Heart left ventricle (tissue), 16 donors: Measurements from ENCODE around the gene COL23A1. TPM values are rescaled to one million over a fixed set of nuclear protein-coding genes. Genes with fewer than 3 reads are reported as not detected.

Experiments used
- ATAC-seq, 4 donors: fragments of 200-7000 bp; cut with Tn5 transposase; one replicate each; pipeline ENCODE4 v1.9.1; 2020 to 2022; ENCODE audit warnings: moderate library complexity in 4 of 4, mild to moderate bottlenecking in 3 of 4, moderate number of reproducible peaks in 1 of 4
- DNase-seq, 5 donors: peaks; one replicate each; pipeline ENCODE4 v3.0.0-alpha.2; 2020
- H3K27ac ChIP-seq, 12 donors: fragments of 200-600 bp; sonication (generic) in 4 of 12; one replicate each; pipeline versions ENCODE4 v1.5.0 to v1.8.0; 2016 to 2022; ENCODE audit warnings: mild to moderate bottlenecking in 2 of 12
- H3K27me3 ChIP-seq, 9 donors: fragments of 200-600 bp; sonication (generic) in 2 of 9; one replicate each; pipeline versions ENCODE4 v1.5.1 to v1.8.0; 2016 to 2022; ENCODE audit warnings: mild to moderate bottlenecking in 3 of 9
- H3K36me3 ChIP-seq, 9 donors: fragments of 200-600 bp; sonication (generic) in 2 of 9; one replicate each; pipeline versions ENCODE4 v1.5.0 to v1.8.0; 2018 to 2022; ENCODE audit warnings: mild to moderate bottlenecking in 2 of 9
- H3K4me1 ChIP-seq, 12 donors: fragments of 200-600 bp; sonication (generic) in 4 of 12; one replicate each; pipeline versions ENCODE4 v1.5.0 to v1.8.0; 2016 to 2022; ENCODE audit warnings: mild to moderate bottlenecking in 3 of 12
- H3K4me3 ChIP-seq, 12 donors: fragments of 200-600 bp; sonication (generic) in 4 of 12; one replicate each; pipeline versions ENCODE4 v1.5.0 to v1.8.0; 2017 to 2022; ENCODE audit warnings: mild to moderate bottlenecking in 9 of 12, moderate library complexity in 4 of 12
- H3K9me3 ChIP-seq, 12 donors: fragments of 200-600 bp; sonication (generic) in 4 of 12; one replicate each; pipeline versions ENCODE4 v1.5.0 to v1.8.0; 2016 to 2022; ENCODE audit warnings: mild to moderate bottlenecking in 1 of 12
- POLR2A ChIP-seq, 2 donors: fragments of 450-650 bp; IDR thresholded peaks; one replicate each; pipeline ENCODE4 v1.6.1; 2017; ENCODE audit warnings: antibody characterized with exemption in 2 of 2, mild to moderate bottlenecking in 2 of 2, moderate library complexity in 2 of 2
- WGBS, 4 donors: extraction: QIAGEN DNeasy Blood & Tissue Kit in 2 of 4; methylation state at CpG; one replicate each; pipeline versions ENCODE4 v1.1.5 to v1.1.7; 2013 to 2018; 5-methylcytosine and 5-hydroxymethylcytosine counted together
- intact Hi-C, 10 donors: fragments of 100-400 bp; cut with DNase I; formaldehyde crosslinking; loops; one replicate each; pipeline versions ENCODE4 v1.11.1 to v1.14.2; 2022
- polyA plus RNA-seq, 2 donors: library from polyadenylated mRNA; stranded (reverse); fragments of 200-250 nt; gene quantifications; one replicate each; pipeline ENCODE4 v1.2.3, GENCODE V29; 2013
- total RNA-seq, 9 donors: library from RNA; depleted of rRNA in 2 of 9; stranded (reverse); fragments of >200 nt in 2 of 9; fragmentation: NEBNext Ultra II Directional in 3 of 9; extraction: Animal tissue kit (Norgen Biotek cat#: 25700) in 3 of 9; gene quantifications; one replicate each; pipeline versions ENCODE4 v1.1.0 to v1.2.4, GENCODE V29; 2016 to 2023
- TF ChIP-seq, protein P1 (sequence below), 12 donors: fragments of 200-600 bp; sonication (generic) in 4 of 12; IDR thresholded peaks; one replicate each; pipeline versions ENCODE4 v1.5.0 to v1.8.0; 2018 to 2022; ENCODE audit warnings: antibody characterized with exemption in 12 of 12, mild to moderate bottlenecking in 5 of 12
- donor health status: ischemic (EF 13 %, LVEDD 7.1; RV severe dilation, severe dysfunction).
- donor health status: healthy with polysubstance abuse.
- donor health status: DM: no; HTN: yes; CAD: no.
- donor health status: DM: no; HTN: no; CAD: no.
- donor health status: ischemic (EF 25% LVEDD 6.9; RV normal size, moderate dysfunction).
- donor health status: ischemic (EF 25% LVEDD 5.7; RV mildly dilated, moderate dysfunction).
- donor health status: healthy.
- donor health status: DM: yes; HTN: yes; CAD: no.
- donor health status: ischemic (EF 35%, LVEDD 5.7; RV mildly dilated, moderate dysfunction).
- donor health status: nonischemic (EF 11% LVEDD 7.7; RV severe dilation, severe dysfunction).
- donor health status: DM: yes; HTN: yes; CAD: no.
- donor health status: PGD.
- donor health status: ischemic (EF 29% LVEDD 5.4; RV normal size, mild dysfunction).
- donor health status: nonischemic (EF 23%, LVEDD 6.1; RV moderate dilation, normal function).

Gene COL23A1
- total and polyA plus RNA-seq, 11 donors: 6.0 to 33.0 (median 18.8) TPM

DNA sequence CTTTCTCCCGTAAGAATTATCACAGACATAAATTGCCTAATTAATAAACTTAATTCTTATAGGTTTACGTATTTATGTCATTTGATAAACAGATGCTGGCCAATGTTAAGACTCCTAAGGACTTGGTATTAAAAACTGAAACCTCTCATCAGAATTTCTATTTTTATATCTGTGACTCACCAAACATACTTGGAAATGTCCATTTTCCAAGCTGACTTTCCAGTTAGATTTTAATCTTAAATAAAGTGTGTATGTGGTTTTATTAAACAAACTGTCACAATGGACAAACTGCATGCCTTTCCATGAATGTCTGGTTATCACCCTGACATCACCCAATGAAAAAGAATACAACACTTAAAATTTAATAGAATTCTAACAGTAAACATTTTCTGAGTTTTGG, 12.6 kb upstream of the COL23A1 start:
- Histone ChIP-seq H3K36me3 (peaks cover 0 to 93% (median 75%) of the 10 kb centered on the region in 9 donors), H3K27ac (peak overlapping the region in 2 of 12 donors; percentile 23 to 38), H3K4me1 (peaks cover 0 to 16% (median 0%) of the 10 kb centered on the region in 12 donors), H3K27me3 (no peaks in the 10 kb centered on the region), H3K4me3 (no peak overlapping the region), H3K9me3 (no peaks in the 10 kb centered on the region)
- intact Hi-C loops: no loop called here
- DNase-seq: no peak
- 59 to 75% (median 64%) methylated on average over 2 of the region's 2 CpGs for WGBS, 4 donors
- TF ChIP-seq POLR2A (IDR thresholded peaks at IDR 0.05): no peak
- TF ChIP-seq, protein P1, sequence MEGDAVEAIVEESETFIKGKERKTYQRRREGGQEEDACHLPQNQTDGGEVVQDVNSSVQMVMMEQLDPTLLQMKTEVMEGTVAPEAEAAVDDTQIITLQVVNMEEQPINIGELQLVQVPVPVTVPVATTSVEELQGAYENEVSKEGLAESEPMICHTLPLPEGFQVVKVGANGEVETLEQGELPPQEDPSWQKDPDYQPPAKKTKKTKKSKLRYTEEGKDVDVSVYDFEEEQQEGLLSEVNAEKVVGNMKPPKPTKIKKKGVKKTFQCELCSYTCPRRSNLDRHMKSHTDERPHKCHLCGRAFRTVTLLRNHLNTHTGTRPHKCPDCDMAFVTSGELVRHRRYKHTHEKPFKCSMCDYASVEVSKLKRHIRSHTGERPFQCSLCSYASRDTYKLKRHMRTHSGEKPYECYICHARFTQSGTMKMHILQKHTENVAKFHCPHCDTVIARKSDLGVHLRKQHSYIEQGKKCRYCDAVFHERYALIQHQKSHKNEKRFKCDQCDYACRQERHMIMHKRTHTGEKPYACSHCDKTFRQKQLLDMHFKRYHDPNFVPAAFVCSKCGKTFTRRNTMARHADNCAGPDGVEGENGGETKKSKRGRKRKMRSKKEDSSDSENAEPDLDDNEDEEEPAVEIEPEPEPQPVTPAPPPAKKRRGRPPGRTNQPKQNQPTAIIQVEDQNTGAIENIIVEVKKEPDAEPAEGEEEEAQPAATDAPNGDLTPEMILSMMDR (IDR thresholded peaks at IDR 0.05): no peak
- peak in 1 of 4 donors; percentile 36 for ATAC-seq

DNA sequence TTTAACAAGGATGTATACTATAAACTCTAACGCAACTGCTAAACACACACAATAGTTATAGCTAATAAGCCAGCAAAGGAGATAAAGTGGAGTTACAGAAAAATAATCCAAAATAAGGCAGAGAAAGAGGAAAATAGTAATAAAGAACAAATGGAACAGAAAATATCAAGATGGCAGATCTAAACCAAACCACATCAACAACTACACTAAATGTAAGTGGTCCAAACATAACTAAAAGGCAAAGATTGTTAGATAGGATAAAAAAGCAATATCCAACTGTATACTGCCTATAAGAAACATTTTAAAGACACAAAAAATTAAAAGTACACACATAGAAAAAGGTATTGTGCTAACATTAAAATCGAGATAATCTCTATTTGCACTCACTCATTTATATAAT, 5.6 kb upstream of the COL23A1 start:
- Histone ChIP-seq H3K4me3 (no peak overlapping the region), H3K4me1 (peaks cover 0 to 10% (median 5%) of the 10 kb centered on the region in 12 donors), H3K9me3 (peaks cover 0 to 26% (median 15%) of the 10 kb centered on the region in 12 donors), H3K27me3 (no peaks in the 10 kb centered on the region), H3K36me3 (peaks cover 0 to 40% (median 17%) of the 10 kb centered on the region in 9 donors), H3K27ac (no peak overlapping the region)
- TF ChIP-seq, protein P1 (IDR thresholded peaks at IDR 0.05): no peak
- TF ChIP-seq POLR2A (IDR thresholded peaks at IDR 0.05): no peak
- no peak for ATAC-seq
- no peak for DNase-seq
- intact Hi-C loops: no loop called here
- WGBS, 4 donors: 48 to 97% (median 96%) methylated on average over 2 of the region's 2 CpGs

DNA sequence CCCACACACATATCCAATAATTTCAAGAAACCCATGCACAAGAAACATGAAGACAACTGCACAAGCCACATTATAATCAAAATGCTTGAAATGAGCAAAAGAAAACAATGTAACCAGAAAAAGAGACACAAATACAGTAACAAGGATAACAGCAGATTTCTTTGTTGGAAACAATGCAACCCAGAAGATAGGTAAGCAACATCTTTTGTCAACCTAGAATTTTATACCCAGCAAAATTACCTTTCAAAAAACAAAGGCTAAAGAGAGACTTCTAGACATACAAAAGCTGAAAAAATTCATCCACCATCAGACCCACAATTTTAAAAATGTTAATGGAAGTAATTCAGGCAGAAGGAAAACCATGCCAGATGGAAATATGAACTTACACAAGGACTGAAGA, 5.0 kb upstream of the COL23A1 start:
- DNase-seq (no peak), ATAC-seq (no peak)
- TF ChIP-seq POLR2A (IDR thresholded peaks at IDR 0.05): no peak
- TF ChIP-seq, protein P1 (IDR thresholded peaks at IDR 0.05): no peak
- Histone ChIP-seq H3K27ac (no peak overlapping the region), H3K4me1 (peaks cover 0 to 16% (median 8%) of the 10 kb centered on the region in 12 donors), H3K27me3 (peaks cover 0 to 6% (median 0%) of the 10 kb centered on the region in 9 donors), H3K4me3 (no peak overlapping the region), H3K36me3 (peaks cover 0 to 35% (median 11%) of the 10 kb centered on the region in 9 donors), H3K9me3 (peaks cover 0 to 26% (median 15%) of the 10 kb centered on the region in 12 donors)
- intact Hi-C loops: no loop called here

DNA sequence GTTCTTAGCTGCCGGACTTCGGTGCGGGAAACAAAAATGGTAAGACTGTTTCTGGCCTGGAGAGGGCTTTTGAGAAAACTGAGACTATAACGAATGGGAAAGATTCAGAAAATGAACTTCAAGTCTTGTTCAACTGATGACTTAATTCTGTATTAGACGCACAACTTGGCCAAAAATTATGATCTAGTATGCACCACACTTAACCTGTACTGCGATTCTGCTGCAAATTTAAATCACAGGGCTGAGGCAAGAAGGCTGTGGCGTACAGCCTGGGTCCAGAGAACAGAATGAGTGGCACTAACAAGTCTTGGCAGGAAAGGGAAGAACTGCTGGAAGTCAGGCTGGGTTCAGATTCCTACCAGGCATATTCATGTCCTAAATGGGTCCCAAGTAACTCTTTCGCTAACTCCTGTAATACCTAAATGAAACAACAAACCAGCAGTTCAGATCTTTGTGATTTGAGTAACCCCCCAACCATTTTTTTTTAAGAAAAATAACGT, 781 bp upstream of the COL23A1 start:
- intact Hi-C loops: loop anchor here in 5 of 10 donors (1.0 to 5.0 kb wide), 5 partner anchors 162 to 357 kb away; no protein-coding TSS in a partner anchor
- DNase-seq: peak in 1 of 5 donors; percentile 44
- Histone ChIP-seq H3K4me1 (peaks cover 0 to 39% (median 15%) of the 10 kb centered on the region in 12 donors), H3K27me3 (peaks cover 0 to 21% (median 6%) of the 10 kb centered on the region in 9 donors), H3K4me3 (peak overlapping the region in 7 of 12 donors; percentile 48 to 66 (median 57)), H3K27ac (peak overlapping the region in 11 of 12 donors; percentile 54 to 86 (median 78)), H3K36me3 (peaks cover 0 to 20% (median 0%) of the 10 kb centered on the region in 9 donors), H3K9me3 (peaks cover 0 to 22% (median 13%) of the 10 kb centered on the region in 12 donors)
- TF ChIP-seq, protein P1 (IDR thresholded peaks at IDR 0.05): no peak
- TF ChIP-seq POLR2A (IDR thresholded peaks at IDR 0.05): no peak
- ATAC-seq: peak; percentile 42 to 66 (median 60)
- WGBS, 4 donors: 29 to 37% (median 35%) methylated on average over 9 of the region's 9 CpGs
